Naive thymus-derived CD4-positive, alpha-beta T cell (primary cell): ENCODE measurements around the gene ARIH1. TPM values are rescaled to one million over a fixed set of nuclear protein-coding genes. Genes with fewer than 3 reads are reported as not detected.

ENCODE experiments used
- ATAC-seq: fragments of 150-1000 bp; cut with Tn5 transposase; 2 replicates; pipeline ENCODE4 v1.10.0; 2021; ENCODE audit warnings: mild to moderate bottlenecking, moderate library complexity
- CTCF ChIA-PET: fragments of 350-600 bp; sonication (Branson Sonifier 250); formaldehyde crosslinking; loops from one replicate; lab custom pipeline; 2021; ENCODE audit warnings: antibody characterized with exemption; lab: Charles Lee
- POLR2A ChIA-PET: fragments of 350-600 bp; sonication (Branson Sonifier 250); formaldehyde crosslinking; loops from one replicate; lab custom pipeline; 2021; ENCODE audit warnings: antibody characterized with exemption, inconsistent platforms; lab: Charles Lee
- DNase-seq, 9 donors: peaks; one replicate each; pipeline versions ENCODE4 v3.0.0 to v3.0.0-alpha.2; 2020 to 2022; ENCODE audit warnings: mixed read lengths in 1 of 9
- H3K27ac ChIP-seq: one replicate; pipeline ENCODE4 v1.7.0; 2013; ENCODE audit warnings: mild to moderate bottlenecking, low read depth, low read length, moderate library complexity
- H3K27me3 ChIP-seq, 2 donors: one replicate each; pipeline ENCODE4 v1.7.0; 2013; ENCODE audit warnings: low read length in 2 of 2, mild to moderate bottlenecking in 2 of 2, moderate library complexity in 2 of 2; ENCODE audit not compliant: control insufficient read depth in 2 of 2, insufficient read depth in 2 of 2
- H3K36me3 ChIP-seq, 3 experiments: 1 replicate in 2 of 3; 2 replicates in 1 of 3; pipeline ENCODE4 v1.7.0; 2013; ENCODE audit warnings: low read length in 3 of 3, mild to moderate bottlenecking in 3 of 3, moderate library complexity in 1 of 3; ENCODE audit not compliant: insufficient read depth in 3 of 3, control insufficient read depth in 2 of 3
- H3K4me1 ChIP-seq, 2 donors: one replicate each; pipeline ENCODE4 v1.7.0; 2013; ENCODE audit warnings: low read length in 2 of 2, mild to moderate bottlenecking in 2 of 2, moderate library complexity in 1 of 2; ENCODE audit not compliant: control insufficient read depth in 2 of 2, insufficient read depth in 2 of 2
- H3K4me3 ChIP-seq: 2 replicates; pipeline ENCODE4 v1.7.0; 2013; ENCODE audit warnings: mild to moderate bottlenecking, low read length
- H3K9me3 ChIP-seq, 3 experiments: 1 replicate in 2 of 3; 2 replicates in 1 of 3; pipeline ENCODE4 v1.7.0; 2013; ENCODE audit warnings: low read length in 3 of 3; ENCODE audit not compliant: control insufficient read depth in 2 of 3
- H3K27ac Mint-ChIP-seq, 9 donors: one replicate each; pipeline ENCODE4 v1.8.0; 2020 to 2022; ENCODE audit warnings: mixed read lengths in 9 of 9, mild to moderate bottlenecking in 8 of 9, moderate library complexity in 5 of 9, inconsistent platforms in 2 of 9
- H3K27me3 Mint-ChIP-seq, 5 donors: one replicate each; pipeline ENCODE4 v1.8.0; 2021 to 2022; ENCODE audit warnings: mixed read lengths in 5 of 5, mild to moderate bottlenecking in 1 of 5
- H3K36me3 Mint-ChIP-seq, 5 donors: one replicate each; pipeline ENCODE4 v1.8.0; 2020 to 2022; ENCODE audit warnings: mixed read lengths in 5 of 5, mild to moderate bottlenecking in 3 of 5, inconsistent platforms in 1 of 5
- H3K4me1 Mint-ChIP-seq, 7 donors: one replicate each; pipeline ENCODE4 v1.8.0; 2020 to 2022; ENCODE audit warnings: mixed read lengths in 7 of 7, mild to moderate bottlenecking in 3 of 7, inconsistent platforms in 1 of 7
- H3K4me3 Mint-ChIP-seq, 10 donors: one replicate each; pipeline ENCODE4 v1.8.0; 2020 to 2022; ENCODE audit warnings: mild to moderate bottlenecking in 10 of 10, mixed read lengths in 10 of 10, moderate library complexity in 6 of 10, inconsistent platforms in 2 of 10
- H3K9me3 Mint-ChIP-seq, 11 donors: one replicate each; pipeline ENCODE4 v1.8.0; 2020 to 2022; ENCODE audit warnings: mixed read lengths in 11 of 11, mild to moderate bottlenecking in 4 of 11, inconsistent platforms in 1 of 11, moderate library complexity in 1 of 11
- intact Hi-C, 2 donors: fragments of 100-400 bp; cut with micrococcal nuclease; formaldehyde crosslinking; loops; one replicate each; pipeline ENCODE4 v1.15.1; 2023
- polyA plus RNA-seq, 2 donors: library from polyadenylated mRNA; unstranded; fragments of 300-500 nt; fragmentation: Illumina TruSeq; gene quantifications; one replicate each; pipeline ENCODE4 v1.2.3, GENCODE V29; 2021
- total RNA-seq, 6 experiments: library from RNA in 5 of 6; stranded (reverse) in 5 of 6; gene quantifications; 1 replicate in 5 of 6; 2 replicates in 1 of 6; pipeline ENCODE4 v1.2.3 and lab custom pipeline; 2021 to 2026

ARIH1 gene
- total and polyA plus RNA-seq, 7 experiments from 2014 or later, result 20.1 to 191 (median 179) TPM

DNA sequence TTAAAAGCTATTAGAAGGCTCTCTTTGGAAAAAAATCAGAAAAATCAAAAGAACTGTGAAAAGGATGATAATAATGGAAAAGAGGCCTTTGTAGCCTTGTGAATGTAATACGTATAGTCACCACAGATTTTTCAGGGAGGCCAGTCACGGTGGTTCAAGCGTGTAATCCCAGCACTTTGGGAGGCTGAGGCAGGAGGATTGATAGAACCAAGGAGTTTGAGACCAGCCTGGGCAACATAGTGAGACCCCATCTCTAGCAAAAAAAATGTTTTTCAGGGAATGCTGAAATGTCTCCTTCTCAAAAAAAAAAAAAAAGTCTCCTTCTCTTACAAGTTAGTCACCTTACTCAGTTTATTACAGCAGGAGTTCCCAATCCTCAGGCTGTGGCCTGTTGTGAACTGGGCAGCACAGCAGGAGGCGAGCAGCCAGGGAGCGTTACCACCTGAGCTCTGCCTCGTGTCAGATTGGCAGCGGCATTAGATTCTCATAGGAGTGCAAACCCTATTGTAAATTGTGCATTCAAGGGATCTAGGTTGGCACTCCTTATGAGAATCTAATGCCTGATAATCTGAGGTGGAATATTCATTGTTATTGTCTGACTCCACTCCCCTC is 15.9 kb downstream of the ARIH1 start:
- ATAC-seq, result no peak

DNA sequence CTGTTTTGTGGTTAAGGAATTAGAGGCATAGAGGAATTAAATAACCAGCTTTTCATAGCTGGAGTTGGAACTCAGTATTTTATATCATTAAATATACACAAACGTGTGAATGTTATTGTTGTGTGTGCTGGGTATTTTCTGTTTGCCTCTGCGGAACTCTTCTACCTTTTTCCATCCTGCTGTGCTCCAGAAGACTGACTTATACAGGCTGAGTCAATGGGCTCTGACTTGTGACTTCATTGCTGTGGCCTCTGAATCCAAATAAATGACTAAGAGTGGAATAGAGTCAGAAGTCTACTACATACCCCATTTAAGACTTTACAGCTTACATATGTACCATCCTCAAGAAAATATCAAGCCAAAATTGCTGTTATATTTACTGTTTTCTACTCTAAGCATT is 17.6 kb downstream of the ARIH1 start:
- H3K27me3 ChIP-seq, result no peaks in the 10 kb centered on the region
- Mint-ChIP-seq H3K4me3 (peak overlapping the region in 8 of 10 donors; percentile 3 to 60 (median 44)), H3K27me3 (no peaks in the 10 kb centered on the region), H3K9me3 (no peaks in the 10 kb centered on the region), H3K36me3 (peaks cover 0 to 8% (median 3%) of the 10 kb centered on the region in 5 donors), H3K27ac (peak overlapping the region in 3 of 9 donors; percentile 53 to 84 (median 67)), H3K4me1 (peaks cover 29 to 97% (median 87%) of the 10 kb centered on the region in 7 donors)
- H3K9me3 ChIP-seq, result no peaks in the 10 kb centered on the region
- DNase-seq (no peak), ATAC-seq (no peak)
- H3K27ac ChIP-seq, result no peak overlapping the region
- ChIA-PET POLR2A (interaction anchor here (0.6 kb wide), 1 partner anchor 294 kb away, joined by 6 read pairs; no protein-coding TSS in a partner anchor), CTCF (no interaction called here)
- H3K4me3 ChIP-seq, result no peak overlapping the region
- peaks cover 33 to 46% of the 10 kb centered on the region in 2 donors for H3K4me1 ChIP-seq
- intact Hi-C loops, result no loop called here
- H3K36me3 ChIP-seq, result peaks cover 0 to 5% (median 0%) of the 10 kb centered on the region in 3 experiments

More for the DNA sequence above, 15.9 kb downstream of the ARIH1 start:
- H3K27ac ChIP-seq, result no peak overlapping the region
- Mint-ChIP-seq H3K9me3 (no peaks in the 10 kb centered on the region), H3K36me3 (peaks cover 0 to 9% (median 7%) of the 10 kb centered on the region in 5 donors), H3K4me1 (peaks cover 22 to 96% (median 84%) of the 10 kb centered on the region in 7 donors), H3K27me3 (no peaks in the 10 kb centered on the region), H3K27ac (peak overlapping the region in 3 of 9 donors; percentile 31 to 82 (median 48)), H3K4me3 (peak overlapping the region in 8 of 10 donors; percentile 24 to 58 (median 52))
- H3K9me3 ChIP-seq, result no peaks in the 10 kb centered on the region
- CTCF ChIA-PET, result no interaction called here
- POLR2A ChIA-PET, result interaction anchor here (2.7 kb wide), 1 partner anchor 15 kb away, joined by 6 read pairs; no protein-coding TSS in a partner anchor
- intact Hi-C loops, result no loop called here
- peaks cover 0 to 5% (median 0%) of the 10 kb centered on the region in 3 experiments for H3K36me3 ChIP-seq
- H3K4me1 ChIP-seq, result peaks cover 39 to 42% of the 10 kb centered on the region in 2 donors
- no peaks in the 10 kb centered on the region for H3K27me3 ChIP-seq
- H3K4me3 ChIP-seq, result no peak overlapping the region
- DNase-seq, result no peak

DNA sequence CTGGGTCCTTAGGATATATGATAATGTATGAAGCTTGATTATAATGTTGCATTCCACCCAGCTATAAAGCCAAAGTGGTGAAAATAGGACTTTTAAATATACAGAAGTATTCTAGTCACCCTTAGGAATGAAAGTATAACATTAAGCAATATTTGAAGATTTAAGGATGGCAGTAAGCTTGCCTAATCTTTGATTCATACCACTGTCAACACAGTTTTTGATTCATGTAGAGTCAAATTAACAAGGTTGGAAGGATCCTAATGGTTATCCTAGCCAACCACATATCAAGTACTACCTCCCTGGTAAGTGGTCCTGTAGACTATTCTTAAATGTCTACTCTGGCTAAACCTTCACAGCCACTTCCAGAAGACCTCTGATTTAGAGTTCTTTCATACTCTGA is 18.6 kb downstream of the ARIH1 start:
- intact Hi-C loops, result no loop called here
- H3K4me3 ChIP-seq, result no peak overlapping the region
- peaks cover 27 to 39% of the 10 kb centered on the region in 2 donors for H3K4me1 ChIP-seq

DNA sequence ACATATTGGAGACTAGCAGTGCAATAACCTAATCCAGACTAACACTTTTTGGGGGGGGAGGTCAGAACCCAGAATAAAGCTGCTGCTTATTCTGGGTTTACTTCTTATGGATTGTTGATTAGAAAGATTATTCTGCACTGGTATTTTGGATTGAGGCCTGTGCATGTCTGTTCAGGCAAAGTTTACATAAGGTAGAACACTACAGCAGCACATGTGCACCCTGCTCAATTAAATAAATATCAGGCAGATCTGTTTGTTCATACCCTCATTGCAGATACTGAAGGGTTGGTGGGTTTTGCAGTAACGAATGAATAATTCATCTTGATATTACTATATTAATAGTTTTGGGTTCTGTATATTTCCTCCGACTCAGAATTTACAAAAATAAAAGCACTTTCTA is 19.1 kb downstream of the ARIH1 start:
- no peaks in the 10 kb centered on the region for H3K27me3 Mint-ChIP-seq
- H3K4me1 ChIP-seq, result peaks cover 26 to 36% of the 10 kb centered on the region in 2 donors
- peaks cover 0 to 5% (median 0%) of the 10 kb centered on the region in 3 experiments for H3K36me3 ChIP-seq
- intact Hi-C loops, result no loop called here
- no peaks in the 10 kb centered on the region for H3K9me3 Mint-ChIP-seq
- peak overlapping the region in 4 of 10 donors; percentile 4 to 44 (median 16) for H3K4me3 Mint-ChIP-seq
- H3K27ac Mint-ChIP-seq, result no peak overlapping the region
- ATAC-seq, result no peak
- peaks cover 0 to 11% (median 7%) of the 10 kb centered on the region in 5 donors for H3K36me3 Mint-ChIP-seq
- H3K27ac ChIP-seq, result no peak overlapping the region
- H3K27me3 ChIP-seq, result no peaks in the 10 kb centered on the region
- no peak overlapping the region for H3K4me3 ChIP-seq
- POLR2A ChIA-PET, result interaction anchor here (1.0 kb wide), 1 partner anchor 9 kb away, joined by 3 read pairs; no protein-coding TSS in a partner anchor
- no peak for DNase-seq
- H3K4me1 Mint-ChIP-seq, result peaks cover 34 to 98% (median 89%) of the 10 kb centered on the region in 7 donors
- no peaks in the 10 kb centered on the region for H3K9me3 ChIP-seq
- CTCF ChIA-PET, result interaction anchor here (0.6 to 1.2 kb wide), 2 partner anchors 15 to 208 kb away, joined by 3 to 7 read pairs; no protein-coding TSS in a partner anchor

More for the DNA sequence above, 18.6 kb downstream of the ARIH1 start:
- ChIA-PET POLR2A (no interaction called here), CTCF (interaction anchor here (0.6 to 1.2 kb wide), 2 partner anchors 16 to 208 kb away, joined by 3 to 7 read pairs; no protein-coding TSS in a partner anchor)
- Mint-ChIP-seq H3K27me3 (no peaks in the 10 kb centered on the region), H3K27ac (no peak overlapping the region), H3K9me3 (no peaks in the 10 kb centered on the region), H3K4me3 (peak overlapping the region in 4 of 10 donors; percentile 4 to 44 (median 16)), H3K4me1 (peaks cover 35 to 98% (median 89%) of the 10 kb centered on the region in 7 donors), H3K36me3 (peaks cover 0 to 12% (median 6%) of the 10 kb centered on the region in 5 donors)
- ATAC-seq (peak; percentile 15), DNase-seq (no peak)
- Histone ChIP-seq H3K36me3 (peaks cover 0 to 5% (median 0%) of the 10 kb centered on the region in 3 experiments), H3K27ac (no peak overlapping the region), H3K9me3 (no peaks in the 10 kb centered on the region), H3K27me3 (no peaks in the 10 kb centered on the region)

DNA sequence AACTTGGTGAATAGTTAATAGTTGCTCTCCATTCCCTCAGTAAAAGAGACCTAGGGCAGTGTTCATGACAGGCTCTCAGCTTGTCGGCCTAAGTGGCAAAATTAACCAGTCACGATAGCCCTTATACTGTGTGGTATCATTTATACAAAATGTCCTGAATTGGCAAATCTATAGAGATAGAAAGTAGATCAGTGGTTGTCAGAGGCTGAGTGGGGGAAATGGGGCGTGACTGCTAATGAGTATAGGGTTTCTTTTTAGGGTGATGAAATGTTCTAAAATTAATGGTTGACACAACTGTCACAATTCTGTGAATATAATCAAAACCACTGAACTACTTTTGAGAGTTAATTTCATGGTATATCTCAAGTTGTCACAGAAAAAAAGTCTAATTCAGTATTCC is 20.9 kb downstream of the ARIH1 start:
- H3K36me3 Mint-ChIP-seq, result peaks cover 0 to 14% (median 8%) of the 10 kb centered on the region in 5 donors
- no peak overlapping the region for H3K4me3 ChIP-seq
- H3K36me3 ChIP-seq, result peaks cover 0 to 7% (median 0%) of the 10 kb centered on the region in 3 experiments
- H3K27me3 Mint-ChIP-seq, result no peaks in the 10 kb centered on the region
- H3K27me3 ChIP-seq, result no peaks in the 10 kb centered on the region
- ATAC-seq (peak; percentile 18), DNase-seq (no peak)
- H3K27ac ChIP-seq, result no peak overlapping the region
- no peaks in the 10 kb centered on the region for H3K9me3 ChIP-seq
- CTCF ChIA-PET, result interaction anchor here (0.6 to 1.3 kb wide), 3 partner anchors 13 to 102 kb away, joined by 3 to 8 read pairs (median 4); no protein-coding TSS in a partner anchor
- H3K27ac Mint-ChIP-seq, result peak overlapping the region in 2 of 9 donors; percentile 38 to 79
- peak overlapping the region in 4 of 10 donors; percentile 21 to 64 (median 32) for H3K4me3 Mint-ChIP-seq
- peaks cover 26 to 29% of the 10 kb centered on the region in 2 donors for H3K4me1 ChIP-seq
- H3K9me3 Mint-ChIP-seq, result no peaks in the 10 kb centered on the region
- POLR2A ChIA-PET, result no interaction called here
- intact Hi-C loops, result no loop called here
- H3K4me1 Mint-ChIP-seq, result peaks cover 30 to 94% (median 85%) of the 10 kb centered on the region in 7 donors

DNA sequence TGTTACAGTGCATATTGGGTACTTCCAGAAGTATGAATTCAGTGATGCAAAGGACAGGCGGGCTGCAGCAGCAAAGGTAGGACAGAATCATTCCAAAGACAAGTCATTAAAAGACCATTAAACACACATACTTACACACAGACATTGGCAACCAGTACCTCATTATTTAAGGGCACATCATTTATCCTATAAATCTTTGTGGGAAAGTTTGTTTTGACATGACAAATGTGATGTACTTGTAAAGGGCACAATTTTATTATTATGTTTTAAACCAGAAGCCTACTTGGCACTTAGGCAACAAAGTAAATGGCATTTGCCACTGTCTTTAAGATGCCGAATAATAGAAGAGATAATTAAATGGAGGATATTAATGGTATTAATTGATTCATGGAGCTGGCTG is 22.7 kb downstream of the ARIH1 start:
- H3K27ac ChIP-seq, result no peak overlapping the region
- H3K4me3 ChIP-seq, result no peak overlapping the region
- no peak overlapping the region for H3K27ac Mint-ChIP-seq
- H3K36me3 Mint-ChIP-seq, result peaks cover 0 to 14% (median 8%) of the 10 kb centered on the region in 5 donors
- CTCF ChIA-PET, result no interaction called here
- H3K27me3 ChIP-seq, result no peaks in the 10 kb centered on the region
- H3K9me3 Mint-ChIP-seq, result no peaks in the 10 kb centered on the region
- H3K4me1 ChIP-seq, result peaks cover 23 to 26% of the 10 kb centered on the region in 2 donors
- intact Hi-C loops, result no loop called here
- POLR2A ChIA-PET, result no interaction called here
- H3K36me3 ChIP-seq, result peaks cover 0 to 7% (median 0%) of the 10 kb centered on the region in 3 experiments
- no peaks in the 10 kb centered on the region for H3K9me3 ChIP-seq
- peaks cover 27 to 93% (median 83%) of the 10 kb centered on the region in 7 donors for H3K4me1 Mint-ChIP-seq
- H3K27me3 Mint-ChIP-seq, result no peaks in the 10 kb centered on the region
- no peak for DNase-seq
- H3K4me3 Mint-ChIP-seq, result peak overlapping the region in 1 of 10 donors; percentile 35
- no peak for ATAC-seq
